H9 (cell line): ENCODE data around the gene FAM114A1. TPM values are rescaled to one million over a fixed set of nuclear protein-coding genes. Genes with fewer than 3 reads are reported as not detected.

ENCODE experiments used
- DNase-seq: peaks from one replicate; pipeline ENCODE4 v3.0.0-alpha.2; 2017
- H2AFZ ChIP-seq: one replicate; pipeline ENCODE4 v1.6.1; 2013; ENCODE audit warnings: mild to moderate bottlenecking, low read length, control low read depth, moderate library complexity
- H2AK5ac ChIP-seq: 2 replicates; pipeline ENCODE4 v1.6.1; 2013; ENCODE audit warnings: low read length, control low read depth, mixed read lengths; ENCODE audit not compliant: insufficient read length
- H2BK120ac ChIP-seq: one replicate; pipeline ENCODE4 v1.6.1; 2013; ENCODE audit warnings: low read depth, mild to moderate bottlenecking, low read length, control low read depth, inconsistent platforms; ENCODE audit not compliant: poor library complexity, severe bottlenecking
- H2BK12ac ChIP-seq: 2 replicates; pipeline ENCODE4 v1.6.1; 2013; ENCODE audit warnings: low read length, control low read depth, mixed read lengths, low read depth; ENCODE audit not compliant: insufficient read length
- H2BK15ac ChIP-seq: 2 replicates; pipeline ENCODE4 v1.6.1; 2013; ENCODE audit warnings: low read depth, low read length, control low read depth
- H2BK20ac ChIP-seq: one replicate; pipeline ENCODE4 v1.6.1; 2013; ENCODE audit warnings: low read depth, mild to moderate bottlenecking, low read length, control low read depth, inconsistent platforms; ENCODE audit not compliant: poor library complexity, severe bottlenecking
- H2BK5ac ChIP-seq: 2 replicates; pipeline ENCODE4 v1.6.1; 2013; ENCODE audit warnings: low read length, control low read depth, mixed read lengths; ENCODE audit not compliant: insufficient read length
- H3K14ac ChIP-seq: 2 replicates; pipeline ENCODE4 v1.6.1; 2013; ENCODE audit warnings: low read length, control low read depth; ENCODE audit not compliant: insufficient read depth
- H3K18ac ChIP-seq: 2 replicates; pipeline ENCODE4 v1.6.1; 2013; ENCODE audit warnings: low read depth, mild to moderate bottlenecking, mixed read lengths, low read length, control low read depth; ENCODE audit not compliant: insufficient read length
- H3K23ac ChIP-seq: 2 replicates; pipeline ENCODE4 v1.6.1; 2013; ENCODE audit warnings: low read length, control low read depth, mixed read lengths, low read depth; ENCODE audit not compliant: insufficient read length
- H3K23me2 ChIP-seq: 2 replicates; pipeline ENCODE4 v1.6.1; 2013; ENCODE audit warnings: low read depth, mild to moderate bottlenecking, mixed read lengths, low read length, control low read depth; ENCODE audit not compliant: insufficient read length, poor library complexity, severe bottlenecking
- H3K27ac ChIP-seq: 2 replicates; pipeline ENCODE4 v1.5.1; 2013; ENCODE audit warnings: low read length, control low read depth, mixed read lengths, low read depth; ENCODE audit not compliant: insufficient read length
- H3K27me3 ChIP-seq: 2 replicates; pipeline ENCODE4 v1.6.1; 2013; ENCODE audit warnings: low read length, control low read depth, inconsistent platforms; ENCODE audit not compliant: insufficient read depth
- H3K4ac ChIP-seq: 2 replicates; pipeline ENCODE4 v1.6.1; 2013; ENCODE audit warnings: low read depth, mild to moderate bottlenecking, control low read depth, inconsistent platforms, low read length, moderate library complexity
- H3K4me1 ChIP-seq: 2 replicates; pipeline ENCODE4 v1.6.1; 2013; ENCODE audit warnings: low read length, control low read depth, inconsistent platforms; ENCODE audit not compliant: insufficient read depth
- H3K4me2 ChIP-seq: 2 replicates; pipeline ENCODE4 v1.6.1; 2013; ENCODE audit warnings: low read length, control low read depth, mixed read lengths; ENCODE audit not compliant: insufficient read length, insufficient read depth
- H3K56ac ChIP-seq: 2 replicates; pipeline ENCODE4 v1.6.1; 2013; ENCODE audit warnings: low read depth, mild to moderate bottlenecking, mixed read lengths, low read length, control low read depth; ENCODE audit not compliant: insufficient read length
- H3K79me1 ChIP-seq: 2 replicates; pipeline ENCODE4 v1.6.1; 2013; ENCODE audit warnings: low read depth, mild to moderate bottlenecking, moderate library complexity, low read length, control low read depth, inconsistent platforms; ENCODE audit not compliant: insufficient read depth, poor library complexity, severe bottlenecking
- H3K79me2 ChIP-seq: 2 replicates; pipeline ENCODE4 v1.6.1; 2013; ENCODE audit warnings: low read length, control low read depth, inconsistent platforms; ENCODE audit not compliant: insufficient read depth
- H3K9ac ChIP-seq: 2 replicates; pipeline ENCODE4 v1.6.1; 2013; ENCODE audit warnings: low read length, control low read depth, mixed read lengths; ENCODE audit not compliant: insufficient read length; ENCODE audit errors: extremely low read depth
- H3K9me3 ChIP-seq: one replicate; pipeline ENCODE4 v1.6.1; 2013; ENCODE audit warnings: low read depth, low read length, inconsistent platforms; ENCODE audit not compliant: control insufficient read depth
- H3T11ph ChIP-seq: one replicate; pipeline ENCODE4 v1.6.1; 2013; ENCODE audit warnings: mild to moderate bottlenecking, low read length, control low read depth, inconsistent platforms
- H4K20me1 ChIP-seq: one replicate; pipeline ENCODE4 v1.6.1; 2013; ENCODE audit not compliant: control insufficient read depth, insufficient read length, insufficient read depth
- H4K5ac ChIP-seq: 2 replicates; pipeline ENCODE4 v1.6.1; 2013; ENCODE audit warnings: low read depth, mild to moderate bottlenecking, mixed read lengths, low read length, control low read depth; ENCODE audit not compliant: insufficient read length
- H4K8ac ChIP-seq: replicated peaks from 2 replicates; pipeline ENCODE4 v1.6.1; 2013; ENCODE audit warnings: low read length, control low read depth, mixed read lengths, low read depth; ENCODE audit not compliant: insufficient read length
- H4K91ac ChIP-seq: 2 replicates; pipeline ENCODE4 v1.6.1; 2013; ENCODE audit warnings: low read depth, mild to moderate bottlenecking, moderate library complexity, mixed read lengths, low read length, control low read depth; ENCODE audit not compliant: insufficient read length
- H3K27ac Mint-ChIP-seq, 3 experiments: 2 replicates in 2 of 3; 3 replicates in 1 of 3; pipeline ENCODE4 v1.8.0; 2020 to 2021; ENCODE audit warnings: mixed read lengths in 3 of 3, mild to moderate bottlenecking in 1 of 3, moderate library complexity in 1 of 3
- H3K27me3 Mint-ChIP-seq: 2 replicates; pipeline ENCODE4 v1.8.0; 2021; ENCODE audit warnings: low read depth, mild to moderate bottlenecking, moderate library complexity, mixed read lengths
- H3K36me3 Mint-ChIP-seq, 3 experiments: 2 replicates in 2 of 3; 3 replicates in 1 of 3; pipeline ENCODE4 v1.8.0; 2020 to 2021; ENCODE audit warnings: low read depth in 3 of 3, mixed read lengths in 3 of 3; ENCODE audit not compliant: insufficient read depth in 1 of 3
- H3K4me1 Mint-ChIP-seq, 2 experiments: 2 replicates each; pipeline ENCODE4 v1.8.0; 2020; ENCODE audit warnings: mixed read lengths in 2 of 2
- H3K4me3 Mint-ChIP-seq, 2 experiments: 2 replicates in 1 of 2; 3 replicates in 1 of 2; pipeline ENCODE4 v1.8.0; 2020 to 2021; ENCODE audit warnings: mild to moderate bottlenecking in 2 of 2, mixed read lengths in 2 of 2, moderate library complexity in 1 of 2
- H3K9me3 Mint-ChIP-seq, 2 experiments: 2 replicates in 1 of 2; 3 replicates in 1 of 2; pipeline ENCODE4 v1.8.0; 2020; ENCODE audit warnings: mild to moderate bottlenecking in 2 of 2, mixed read lengths in 2 of 2, moderate library complexity in 1 of 2
- WGBS: extraction: QIAGEN DNeasy Blood & Tissue Kit; methylation state at CpG from one replicate; pipeline ENCODE4 v1.1.7; 2013; ENCODE audit warnings: missing lambda C conversion rate, low lambda C conversion rate, mixed read lengths; ENCODE audit not compliant: insufficient read length; ENCODE audit errors: extremely low coverage; 5-methylcytosine and 5-hydroxymethylcytosine counted together
- total RNA-seq: library from RNA; stranded (reverse); gene quantifications from 2 replicates; pipeline ENCODE4 v1.2.1, GENCODE V29; 2021
- TF ChIP-seq, protein P1 (sequence below): fragments of 200-600 bp; sonication (generic); conservative IDR thresholded peaks from 3 replicates; pipeline ENCODE4 v1.8.0; 2021; ENCODE audit warnings: antibody characterized with exemption, mild to moderate bottlenecking

The FAM114A1 gene
- total RNA-seq, 1 experiment from 2014 or later = 9.9 TPM

DNA sequence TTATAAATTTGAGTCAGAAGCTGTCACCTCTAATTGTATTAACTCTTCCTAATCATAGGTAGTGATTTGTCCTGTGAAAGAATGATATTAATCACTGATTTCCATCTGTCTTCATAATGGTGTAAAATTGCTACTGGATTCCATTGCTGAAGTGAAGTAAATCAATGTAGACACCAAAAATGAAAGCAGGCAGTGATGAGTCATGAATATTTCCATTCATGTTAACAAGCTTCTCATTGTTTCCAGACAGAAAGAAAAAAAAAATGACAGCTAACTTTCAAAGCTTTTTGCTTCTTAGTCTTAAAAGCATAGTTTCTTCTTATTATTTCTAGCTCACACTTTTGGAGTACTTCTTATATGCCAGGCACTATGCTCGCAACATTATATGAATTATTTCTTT lies 21.5 kb downstream of the FAM114A1 start:
- H2AFZ ChIP-seq = no peak overlapping the region
- Mint-ChIP-seq H3K4me1 (peaks cover 14 to 21% of the 10 kb centered on the region in 2 experiments), H3K27ac (no peak overlapping the region), H3K4me3 (no peak overlapping the region), H3K27me3 (no peaks in the 10 kb centered on the region), H3K36me3 (peaks cover 0 to 4% (median 0%) of the 10 kb centered on the region in 3 experiments; a peak in 2 of 7 replicates), H3K9me3 (no peaks in the 10 kb centered on the region; a peak in 1 of 5 replicates)
- H3K4me1 ChIP-seq = peaks cover 2% of the 10 kb centered on the region; the same call in 1 of the 2 replicates
- no peak overlapping the region for H3K56ac ChIP-seq
- no peak overlapping the region for H4K8ac ChIP-seq
- H2AK5ac ChIP-seq = no peak overlapping the region
- no peak overlapping the region for H3K4me2 ChIP-seq
- H4K5ac ChIP-seq = no peak overlapping the region
- no peak overlapping the region for H3K23ac ChIP-seq
- no peak overlapping the region for H3T11ph ChIP-seq
- H2BK120ac ChIP-seq = no peak overlapping the region
- no peak overlapping the region for H3K18ac ChIP-seq
- no peak overlapping the region for H4K91ac ChIP-seq
- no peak overlapping the region for H3K9ac ChIP-seq
- no CpG with 5 or more reads among the region's 1 CpG for WGBS
- no peak overlapping the region for H2BK12ac ChIP-seq
- no peak for DNase-seq
- no peaks in the 10 kb centered on the region for H4K20me1 ChIP-seq
- H2BK15ac ChIP-seq = no peak overlapping the region
- no peaks in the 10 kb centered on the region for H3K79me2 ChIP-seq
- H3K79me1 ChIP-seq = no peaks in the 10 kb centered on the region
- TF ChIP-seq, protein P1, sequence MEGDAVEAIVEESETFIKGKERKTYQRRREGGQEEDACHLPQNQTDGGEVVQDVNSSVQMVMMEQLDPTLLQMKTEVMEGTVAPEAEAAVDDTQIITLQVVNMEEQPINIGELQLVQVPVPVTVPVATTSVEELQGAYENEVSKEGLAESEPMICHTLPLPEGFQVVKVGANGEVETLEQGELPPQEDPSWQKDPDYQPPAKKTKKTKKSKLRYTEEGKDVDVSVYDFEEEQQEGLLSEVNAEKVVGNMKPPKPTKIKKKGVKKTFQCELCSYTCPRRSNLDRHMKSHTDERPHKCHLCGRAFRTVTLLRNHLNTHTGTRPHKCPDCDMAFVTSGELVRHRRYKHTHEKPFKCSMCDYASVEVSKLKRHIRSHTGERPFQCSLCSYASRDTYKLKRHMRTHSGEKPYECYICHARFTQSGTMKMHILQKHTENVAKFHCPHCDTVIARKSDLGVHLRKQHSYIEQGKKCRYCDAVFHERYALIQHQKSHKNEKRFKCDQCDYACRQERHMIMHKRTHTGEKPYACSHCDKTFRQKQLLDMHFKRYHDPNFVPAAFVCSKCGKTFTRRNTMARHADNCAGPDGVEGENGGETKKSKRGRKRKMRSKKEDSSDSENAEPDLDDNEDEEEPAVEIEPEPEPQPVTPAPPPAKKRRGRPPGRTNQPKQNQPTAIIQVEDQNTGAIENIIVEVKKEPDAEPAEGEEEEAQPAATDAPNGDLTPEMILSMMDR = no peak
- no peaks in the 10 kb centered on the region for H3K27me3 ChIP-seq
- H3K4ac ChIP-seq = no peak overlapping the region
- no peak overlapping the region for H3K14ac ChIP-seq
- H3K23me2 ChIP-seq = no peaks in the 10 kb centered on the region
- H2BK5ac ChIP-seq = no peak overlapping the region
- H3K27ac ChIP-seq = no peak overlapping the region
- H3K9me3 ChIP-seq = no peaks in the 10 kb centered on the region
- H2BK20ac ChIP-seq = no peak overlapping the region
